GM21723 (cell line): ENCODE measurements around the gene TAGLN.

Source experiments
- ATAC-seq: cut with Tn5 transposase; IDR thresholded peaks from one replicate; pipeline ENCODE4 v1.9.1; 2021; ENCODE audit warnings: mild to moderate bottlenecking, moderate library complexity; ENCODE audit not compliant: unreplicated experiment

The TAGLN gene

GRCh38 chr11:117212697-117213355, 13.7 kb downstream of the TAGLN start:
- ATAC-seq: no peak

DNA sequence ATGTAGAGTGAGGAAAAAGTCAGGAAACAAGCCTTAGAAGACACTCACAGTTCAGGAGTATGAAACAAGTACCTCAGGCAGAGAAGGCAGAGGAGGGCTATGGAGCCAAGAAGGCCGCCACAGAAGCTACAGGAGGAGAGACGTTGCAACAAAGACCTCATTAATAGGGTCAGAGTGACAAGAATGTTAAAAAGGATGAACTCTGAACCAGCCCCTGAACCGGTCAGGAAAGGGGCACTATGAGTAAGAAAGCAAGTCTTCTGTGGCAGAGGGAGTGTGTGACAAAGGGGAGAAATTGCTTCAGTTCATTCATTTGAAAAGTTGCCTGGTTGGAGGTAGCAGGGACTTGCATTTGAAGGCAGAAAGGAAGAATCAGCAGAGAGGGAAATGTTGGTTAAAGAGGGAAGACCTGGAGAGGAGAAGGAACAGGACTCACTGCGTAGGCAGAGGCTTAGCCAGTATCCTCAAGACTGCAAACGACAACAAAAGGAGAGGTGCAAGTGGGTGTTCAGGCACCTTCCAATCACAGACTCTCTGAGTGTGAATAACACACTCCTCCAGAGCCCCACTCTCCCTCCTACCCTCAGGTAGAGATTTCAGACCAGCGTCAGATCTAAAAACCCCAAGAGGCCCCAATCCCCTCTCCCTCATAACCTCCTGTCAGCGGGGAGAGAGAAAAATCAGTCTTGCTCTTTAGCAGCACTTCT, 15.4 kb downstream of the TAGLN start:
- ATAC-seq: no peak

GRCh38 chr11:117217141-117218084, 18.2 kb downstream of the TAGLN start:
- ATAC-seq: no peak

DNA sequence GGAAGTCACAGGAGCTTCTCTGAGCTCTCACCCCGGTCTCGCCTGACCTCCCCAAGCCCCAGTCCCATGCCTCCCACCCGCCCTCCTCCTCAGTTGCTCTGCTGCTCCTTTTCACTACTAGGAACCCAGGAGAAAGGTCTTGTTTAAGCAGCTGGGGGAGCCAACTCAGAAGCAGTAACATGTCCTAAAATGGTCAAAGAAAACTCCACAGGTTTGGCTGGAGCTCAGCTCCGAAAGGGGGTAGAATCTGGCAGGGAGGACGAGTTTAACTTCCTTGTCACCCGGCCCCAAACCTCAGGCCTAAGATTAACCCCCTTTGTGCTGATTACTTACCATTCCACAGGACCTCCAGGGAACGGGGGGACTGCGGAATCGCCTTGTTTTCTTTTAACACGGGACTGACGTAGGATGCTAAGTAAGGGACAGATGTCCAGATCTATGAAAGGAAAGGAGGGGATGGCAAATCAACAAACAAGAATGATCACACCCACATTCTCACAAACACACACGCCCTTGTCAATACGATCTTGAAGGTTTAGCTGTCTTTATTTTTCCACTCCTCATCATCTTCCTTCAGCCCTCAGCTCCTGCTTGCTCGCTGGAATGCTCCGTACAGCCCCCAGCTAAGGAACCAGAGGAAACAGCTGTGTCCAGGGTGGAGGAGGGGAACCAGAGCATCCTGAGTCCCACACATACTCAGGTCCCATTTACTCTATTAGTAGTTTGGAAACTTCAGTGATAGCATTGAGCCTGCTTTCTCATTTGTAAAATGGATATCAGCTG, 19.2 kb downstream of the TAGLN start:
- no peak for ATAC-seq

- no peak for ATAC-seq
Observed at GRCh38 chr11:117219001-117219400, 19.8 kb downstream of the TAGLN start.

DNA sequence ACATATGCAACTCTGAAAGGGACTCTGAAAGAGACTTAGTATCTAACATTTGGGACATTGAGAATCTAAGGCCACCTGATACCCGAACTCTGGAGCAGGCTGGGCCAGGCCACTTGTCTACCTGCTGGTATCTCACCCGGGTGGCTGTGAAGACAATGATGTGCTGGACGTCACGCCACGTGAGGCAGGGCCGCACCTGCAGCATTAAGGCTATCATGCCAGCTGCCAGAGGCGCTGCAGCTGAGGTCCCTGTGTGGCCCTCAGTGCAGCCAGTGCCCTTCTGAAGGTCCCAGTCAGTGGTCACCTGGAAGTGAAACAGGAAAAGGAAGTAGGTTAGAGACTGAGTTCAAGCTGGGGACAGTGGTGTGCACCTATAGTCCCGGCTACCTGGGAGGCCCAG, 20.3 kb downstream of the TAGLN start:
- no peak for ATAC-seq

GRCh38 chr11:117219995-117220394, 20.8 kb downstream of the TAGLN start:
- no peak for ATAC-seq

DNA sequence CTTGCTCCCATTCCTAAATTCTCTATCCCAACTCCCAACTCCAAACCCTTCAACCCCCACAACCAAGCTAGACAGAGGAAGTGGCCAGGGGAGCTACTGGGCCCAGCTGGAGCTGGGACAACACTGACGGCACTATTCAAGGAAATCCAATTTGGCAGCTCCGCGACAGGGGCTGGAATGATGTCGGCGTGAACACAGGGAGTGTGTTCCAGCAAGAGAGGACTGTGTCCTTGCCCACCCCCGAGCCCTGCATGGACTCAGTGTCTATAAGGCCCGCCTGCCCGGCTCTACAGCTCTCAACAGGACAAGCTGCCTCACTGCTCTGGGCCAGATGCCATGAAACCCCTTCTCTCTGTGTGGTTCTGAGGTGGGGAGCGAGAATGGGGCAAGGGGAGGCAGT, 21.4 kb downstream of the TAGLN start:
- ATAC-seq: no peak

GRCh38 chr11:117220999-117221774, 22.0 kb downstream of the TAGLN start:
- no peak for ATAC-seq

DNA sequence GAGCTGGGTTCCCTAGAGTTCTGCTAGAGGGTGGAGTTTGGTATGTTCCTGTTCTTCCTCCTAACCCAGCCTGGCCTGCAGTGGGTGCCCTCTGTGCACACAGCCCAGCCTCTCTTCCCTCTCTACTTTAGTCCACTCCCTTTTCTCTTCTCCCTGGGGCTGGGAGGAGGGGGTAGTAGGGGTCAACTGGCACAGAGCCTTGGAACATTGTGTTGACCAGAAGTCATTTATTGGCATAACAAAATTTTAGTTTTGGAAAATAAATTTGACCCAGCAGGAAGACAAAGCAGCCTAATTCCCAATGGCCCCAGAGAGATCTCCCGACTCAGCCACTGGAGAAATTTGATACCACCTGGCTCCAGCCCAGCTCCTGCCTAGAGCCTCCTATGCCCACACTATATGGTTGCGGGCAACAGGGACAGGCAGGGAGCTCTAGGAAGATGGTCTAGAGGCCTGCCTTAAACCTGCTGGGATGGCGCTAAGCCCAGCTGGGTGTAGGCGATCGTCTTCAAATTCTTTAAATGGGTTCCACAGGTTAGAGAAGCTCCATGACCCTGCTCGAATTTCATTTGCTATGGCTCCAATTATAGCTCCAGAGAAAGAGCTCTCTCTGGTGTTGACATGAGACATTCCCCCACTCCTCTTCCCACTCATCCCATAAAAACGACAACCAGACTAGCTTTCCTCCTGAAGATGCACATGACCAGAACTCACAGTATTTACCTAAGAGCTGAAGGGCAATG, 22.8 kb downstream of the TAGLN start:
- no peak for ATAC-seq

GRCh38 chr11:117222991-117223740, 24.0 kb downstream of the TAGLN start:
- ATAC-seq: no peak

DNA sequence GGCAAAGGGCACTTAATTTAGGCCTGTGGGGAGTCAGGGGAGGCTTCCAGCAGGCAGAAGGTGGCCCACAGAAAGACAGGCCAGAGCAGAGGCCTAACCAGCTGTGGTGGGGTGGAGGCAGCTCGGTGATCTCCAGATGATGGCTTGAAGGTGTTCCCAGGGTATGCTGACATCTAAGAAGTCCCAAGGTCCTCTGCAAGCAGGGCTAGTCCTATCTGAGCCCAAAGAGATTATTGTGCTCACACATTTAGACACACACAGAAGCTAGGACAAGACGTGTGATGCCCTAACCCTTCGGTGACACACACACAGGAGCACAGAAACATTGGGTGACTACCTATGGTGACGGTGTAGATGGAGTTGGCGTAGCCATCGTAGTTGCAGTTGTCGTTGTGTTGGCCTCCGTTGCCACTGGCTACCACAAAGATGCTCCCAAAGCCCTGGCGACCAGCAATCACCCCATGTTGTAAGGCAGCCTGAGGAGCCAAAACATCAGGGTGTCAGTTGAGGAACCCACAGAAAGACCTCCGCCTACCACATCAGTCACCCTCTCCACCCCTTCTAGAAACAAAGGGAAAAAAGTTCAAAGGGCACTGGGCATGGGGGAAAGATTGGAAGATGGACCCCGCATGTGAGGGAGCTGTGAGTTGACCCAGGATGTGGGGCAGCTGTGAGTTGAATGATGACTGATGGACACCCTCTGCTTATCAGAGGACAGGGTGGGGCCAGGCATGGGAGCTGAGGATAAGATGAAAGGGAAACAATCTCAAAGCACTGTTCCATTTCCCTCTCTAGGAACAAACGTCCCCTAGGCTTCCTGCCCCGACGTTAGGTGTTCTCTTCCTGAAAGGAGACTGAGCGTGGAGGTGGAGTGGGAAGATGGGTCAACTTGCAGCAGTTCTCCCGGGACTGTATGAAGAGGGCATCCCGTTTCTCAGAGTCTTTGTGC, 24.8 kb downstream of the TAGLN start:
- no peak for ATAC-seq

DNA sequence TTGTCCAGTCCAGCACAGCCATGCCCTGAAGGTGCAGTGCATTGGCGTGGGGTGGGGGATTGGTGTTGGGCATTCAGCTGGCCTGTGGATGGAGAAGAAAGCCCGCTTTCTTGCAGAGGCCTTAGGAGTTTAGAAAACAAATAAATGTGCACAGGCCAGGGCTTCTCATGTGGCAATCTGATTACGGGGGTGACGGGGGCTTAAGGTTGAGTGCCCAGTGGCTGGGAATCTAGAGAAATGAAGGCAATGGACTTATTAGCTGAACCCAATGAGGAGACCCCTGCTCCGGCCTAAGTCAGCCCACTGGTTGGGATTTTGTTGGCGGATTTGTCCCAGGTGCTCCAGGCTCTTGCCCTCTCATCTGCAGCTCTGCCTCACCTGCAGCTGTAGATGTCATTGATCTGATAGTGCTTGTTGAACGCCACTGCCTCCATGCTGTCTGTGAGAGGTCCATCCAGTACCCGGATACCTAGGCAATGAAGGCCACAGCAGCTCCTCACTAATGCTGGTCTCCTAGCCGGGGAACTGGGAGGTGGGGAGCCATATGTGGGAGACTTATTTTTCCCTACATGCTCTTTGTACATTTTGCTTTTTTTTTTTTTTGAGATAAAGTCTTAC, 26.5 kb downstream of the TAGLN start:
- ATAC-seq: no peak

DNA sequence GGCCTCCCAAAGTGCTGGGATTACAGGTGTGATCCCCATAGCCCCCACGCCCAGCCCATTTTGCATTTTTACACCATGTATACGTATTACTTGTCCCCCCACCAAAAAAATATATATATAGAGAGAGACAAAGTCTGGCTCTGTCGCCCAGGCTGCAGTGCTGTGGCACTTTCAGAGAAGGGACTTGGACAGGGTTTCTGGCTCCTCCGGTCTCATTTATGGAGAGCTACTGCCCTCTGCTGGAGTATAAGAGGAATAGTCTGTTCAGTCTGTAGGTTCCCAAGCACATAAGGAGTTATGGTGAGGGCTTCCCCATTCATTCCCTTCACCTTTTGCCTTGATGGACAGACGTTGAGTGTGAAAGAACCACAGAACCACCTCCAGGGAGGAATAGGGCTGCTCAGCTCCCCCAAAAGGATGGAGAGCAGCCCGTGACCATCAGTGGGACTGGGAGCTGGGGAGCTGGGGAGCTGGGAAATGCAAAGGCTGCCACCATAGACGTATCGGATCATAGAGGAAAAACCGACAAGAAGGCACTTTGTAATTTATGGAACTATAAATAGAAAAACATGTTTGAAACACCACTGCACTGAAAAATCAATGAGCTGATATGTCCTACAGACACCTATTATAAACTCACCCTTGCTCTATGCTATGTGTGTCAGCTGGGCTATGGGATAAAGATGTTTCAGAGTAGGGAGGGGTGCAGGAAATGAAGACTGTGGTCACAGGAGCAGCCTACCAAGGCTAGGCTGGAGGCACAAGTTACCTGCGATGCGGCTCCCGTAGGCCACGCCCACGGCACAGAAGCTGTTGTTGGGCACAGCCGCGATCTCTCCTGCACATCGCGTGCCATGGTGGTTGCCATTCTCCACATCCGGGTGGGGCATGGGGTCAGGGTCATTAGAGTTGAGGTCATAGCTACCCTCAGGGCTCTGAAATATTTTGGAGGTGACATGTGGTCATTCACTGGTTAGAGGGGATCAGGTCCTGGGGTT, 27.5 kb downstream of the TAGLN start:
- ATAC-seq: peak; percentile 62

- no peak for ATAC-seq
Observed at GRCh38 chr11:117228091-117228490, 28.9 kb downstream of the TAGLN start.

- ATAC-seq: no peak
Observed at GRCh38 chr11:117229411-117229810, 30.2 kb downstream of the TAGLN start.
